Ishikawa (cell line): ENCODE measurements around the gene FSTL4.

ENCODE experiments used
- CEBPB ChIP-seq: IDR thresholded peaks from 2 replicates; pipeline ENCODE4 v1.6.1; 2012
- CREB1 ChIP-seq: IDR thresholded peaks from 2 replicates; pipeline ENCODE4 v1.6.1; 2012; ENCODE audit warnings: low read depth
- YY1 ChIP-seq: IDR thresholded peaks from 2 replicates; pipeline ENCODE4 v1.6.1; 2012; ENCODE audit warnings: low read depth
- ZBTB7A ChIP-seq: IDR thresholded peaks from 2 replicates; pipeline ENCODE4 v1.6.1; 2012; ENCODE audit warnings: low read depth

DNA sequence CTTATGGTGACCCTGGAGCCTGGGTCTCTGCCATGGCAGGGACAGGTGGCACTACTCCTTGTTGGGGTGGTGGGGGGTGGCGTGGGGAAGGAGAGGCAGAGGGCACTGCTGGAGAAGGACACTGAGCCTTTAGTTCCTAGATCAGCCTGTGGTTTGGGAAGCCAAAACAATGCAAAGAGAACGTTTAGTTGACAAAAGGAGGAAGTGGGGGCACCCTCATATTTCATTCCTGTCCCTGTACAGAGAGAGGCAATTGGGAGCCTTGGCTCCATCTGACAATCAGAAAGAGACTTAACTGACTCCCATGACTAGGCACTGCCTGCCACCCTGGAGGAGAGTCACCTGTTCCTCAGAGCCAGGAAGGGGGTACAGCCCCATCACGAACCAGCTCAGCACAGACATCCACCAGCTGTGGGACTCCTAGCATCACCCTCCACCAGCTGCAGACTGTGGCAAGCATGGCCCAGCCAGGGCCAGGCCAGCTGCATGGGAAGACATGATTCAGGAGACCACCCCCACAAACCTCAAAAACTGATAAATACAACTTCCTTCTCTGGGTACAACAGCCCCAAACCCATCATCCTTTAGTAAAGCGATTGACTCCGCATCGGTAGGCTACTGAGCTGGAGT lies 303.1 kb downstream of the FSTL4 start:
- TF ChIP-seq ZBTB7A (no peak), YY1 (no peak), CREB1 (no peak), CEBPB (no peak)
